ENCODE measurements around the gene APOL6. TPM values are rescaled to one million over a fixed set of nuclear protein-coding genes. Genes with fewer than 3 reads are reported as not detected.

Gene APOL6
- total RNA-seq, 1 donor from 2014 or later: not detected

GRCh38 chr22:35708453-35708852 is 60.2 kb downstream of the APOL6 start:
- no peaks in the 10 kb centered on the region for H3K27me3 Mint-ChIP-seq (ENCODE audit: low read depth)
- TF ChIP-seq CTCF (conservative IDR thresholded peaks at IDR 0.05): no peak
- H3K4me1 Mint-ChIP-seq: no peaks in the 10 kb centered on the region
- no peak overlapping the region for H3K27ac Mint-ChIP-seq (ENCODE audit: unreplicated experiment)
- DNase-seq (ENCODE audit: low read depth, low spot score): no peak
- H3K9me3 Mint-ChIP-seq: no peaks in the 10 kb centered on the region
- no peaks in the 10 kb centered on the region for H3K36me3 Mint-ChIP-seq (ENCODE audit: low read depth)
- H3K4me3 Mint-ChIP-seq: no peak overlapping the region

GRCh38 chr22:35708917-35709316 is 60.7 kb downstream of the APOL6 start:
- Mint-ChIP-seq H3K36me3 (ENCODE audit: low read depth) (no peaks in the 10 kb centered on the region), H3K4me1 (no peaks in the 10 kb centered on the region), H3K4me3 (no peak overlapping the region), H3K9me3 (no peaks in the 10 kb centered on the region), H3K27me3 (ENCODE audit: low read depth) (peaks cover 3% of the 10 kb centered on the region), H3K27ac (ENCODE audit: unreplicated experiment) (no peak overlapping the region)
- DNase-seq (ENCODE audit: low read depth, low spot score): no peak
- TF ChIP-seq CTCF (conservative IDR thresholded peaks at IDR 0.05): no peak

GRCh38 chr22:35711336-35711735 is 63.1 kb downstream of the APOL6 start:
- no peak for DNase-seq (ENCODE audit: low read depth, low spot score)
- Mint-ChIP-seq H3K27ac (ENCODE audit: unreplicated experiment) (no peak overlapping the region), H3K27me3 (ENCODE audit: low read depth) (peaks cover 7% of the 10 kb centered on the region), H3K4me3 (no peak overlapping the region), H3K9me3 (no peaks in the 10 kb centered on the region), H3K4me1 (no peaks in the 10 kb centered on the region), H3K36me3 (ENCODE audit: low read depth) (no peaks in the 10 kb centered on the region)
- no peak for TF ChIP-seq CTCF (conservative IDR thresholded peaks at IDR 0.05)

GRCh38 chr22:35712672-35713071 is 64.4 kb downstream of the APOL6 start:
- Mint-ChIP-seq H3K4me3 (no peak overlapping the region), H3K27ac (ENCODE audit: unreplicated experiment) (no peak overlapping the region), H3K4me1 (no peaks in the 10 kb centered on the region), H3K27me3 (ENCODE audit: low read depth) (peaks cover 7% of the 10 kb centered on the region), H3K9me3 (no peaks in the 10 kb centered on the region), H3K36me3 (ENCODE audit: low read depth) (no peaks in the 10 kb centered on the region)
- no peak for TF ChIP-seq CTCF (conservative IDR thresholded peaks at IDR 0.05)
- no peak for DNase-seq (ENCODE audit: low read depth, low spot score)

- no peak within 1 kb of the TSS for H3K27ac Mint-ChIP-seq (ENCODE audit: unreplicated experiment)
- no peak within 1 kb of the TSS for H3K4me3 Mint-ChIP-seq
- no peaks in the 10 kb centered on the region for H3K36me3 Mint-ChIP-seq (ENCODE audit: low read depth)
- H3K9me3 Mint-ChIP-seq: peaks cover 2% of the 10 kb centered on the region
- peaks cover 7% of the 10 kb centered on the region for H3K27me3 Mint-ChIP-seq (ENCODE audit: low read depth)
- TF ChIP-seq CTCF (conservative IDR thresholded peaks at IDR 0.05): no peak
- no peak for DNase-seq (ENCODE audit: low read depth, low spot score)
- H3K4me1 Mint-ChIP-seq: no peaks in the 10 kb centered on the region
These were observed 69.3 kb downstream of the APOL6 start, which contains the start of gene APOL5 for GRCh38 chr22:35717572-35717971. APOL5 (plus strand) TSS chr22:35717872; CDS start chr22:35717872, 0 bp downstream.

Other genes starting within 250 kb of the APOL6 start
- gene MCM5, start 248.3 kb upstream of the APOL6 start, total RNA-seq: 174 and 187 TPM in 2 replicates
- gene RASD2, start 107.6 kb upstream of the APOL6 start, total RNA-seq: not detected in 2 replicates
- not detected in 2 replicates for gene MB, start 31.1 kb upstream of the APOL6 start, total RNA-seq
- not detected in 2 replicates for gene APOL5, start 69.4 kb downstream of the APOL6 start, total RNA-seq